ENCODE measurements around the gene SLC35G3.
A peak's percentile ranks its signal among the peaks of the same experiment; 100 is the strongest.
"Not testable (repeated sequence)": the region's sequence is repeated elsewhere in the genome, so short reads cannot be mapped to it uniquely, and the experiment has no call there.

SLC35G3 gene

GRCh38 chr17:35194001-35194400 lies at the start of gene SLC35G3:
Gene SLC35G3 (minus strand): TSS chr17:35194393. CDS start chr17:35194307, 86 bp downstream.
- not testable (repeated sequence) for DNase-seq

GRCh38 chr17:35243561-35244340 lies 49.6 kb upstream of the SLC35G3 start:
- peak in 6 of 56 donors; percentile 1 to 43 (median 31) for DNase-seq

- peak in 55 of 56 donors; percentile 31 to 92 (median 76) for DNase-seq
Measured at GRCh38 chr17:35242805-35243560, 48.8 kb upstream of the SLC35G3 start, which contains the start of gene SLFN5. Gene SLFN5 (plus strand): TSS chr17:35243072. CDS start chr17:35258691, 15,619 bp downstream.

DNA sequence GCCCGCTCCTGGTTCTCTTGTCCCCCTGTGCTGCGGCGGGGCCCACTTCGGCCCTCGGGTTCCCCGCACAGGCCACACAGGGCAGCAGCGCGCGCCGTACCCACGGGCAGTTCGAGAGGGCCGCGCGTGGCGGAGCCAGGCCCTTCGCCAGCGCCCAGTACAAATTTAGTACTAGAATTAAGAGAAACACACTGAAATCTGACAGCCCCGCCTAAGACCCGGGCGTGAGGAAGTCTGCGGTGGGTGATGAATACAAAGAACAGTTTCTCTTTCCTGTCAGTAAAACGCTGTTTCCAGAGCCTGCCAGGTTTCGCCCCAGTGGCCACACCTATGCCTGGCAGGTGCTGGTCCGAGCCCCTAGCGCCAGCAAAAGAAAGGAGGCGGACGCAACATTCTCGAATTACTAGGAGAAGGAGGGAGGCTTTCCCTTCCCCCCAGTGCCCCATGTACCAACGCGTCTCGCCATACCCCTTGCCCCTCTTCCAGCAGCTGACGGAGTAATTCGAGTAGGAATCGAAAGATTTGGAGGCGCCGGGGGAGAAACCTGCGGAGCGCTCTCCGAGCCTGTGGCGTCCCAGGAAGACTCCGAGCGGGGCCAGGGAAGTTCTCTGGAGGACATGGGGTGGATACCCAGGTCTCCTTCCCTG lies 48.1 kb upstream of the SLC35G3 start:
- peak in 14 of 56 donors; percentile 7 to 67 (median 34) for DNase-seq

- no peak for DNase-seq
Measured at GRCh38 chr17:35241520-35241919, 47.3 kb upstream of the SLC35G3 start.

DNA sequence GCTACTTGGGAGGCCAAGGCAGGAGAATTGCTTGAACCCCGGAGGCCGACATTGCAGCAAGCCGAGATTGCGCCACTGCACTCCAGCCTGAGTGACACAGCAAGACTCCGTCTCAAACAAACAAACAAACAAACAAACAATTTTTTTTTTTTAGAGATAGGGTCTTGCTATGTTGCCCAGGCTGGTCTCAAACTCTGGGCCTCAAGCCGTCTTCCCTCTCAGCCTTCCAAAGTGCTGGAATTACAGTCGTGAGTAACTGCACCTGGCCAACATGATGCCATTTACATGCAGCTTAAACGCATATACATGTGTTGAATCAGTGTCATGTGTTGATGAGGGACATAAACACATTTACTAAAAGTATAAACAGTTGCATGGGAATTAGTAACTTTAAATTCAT lies 46.7 kb upstream of the SLC35G3 start:
- DNase-seq: no peak

GRCh38 chr17:35239823-35240222 lies 45.6 kb upstream of the SLC35G3 start:
- DNase-seq: no peak

DNA sequence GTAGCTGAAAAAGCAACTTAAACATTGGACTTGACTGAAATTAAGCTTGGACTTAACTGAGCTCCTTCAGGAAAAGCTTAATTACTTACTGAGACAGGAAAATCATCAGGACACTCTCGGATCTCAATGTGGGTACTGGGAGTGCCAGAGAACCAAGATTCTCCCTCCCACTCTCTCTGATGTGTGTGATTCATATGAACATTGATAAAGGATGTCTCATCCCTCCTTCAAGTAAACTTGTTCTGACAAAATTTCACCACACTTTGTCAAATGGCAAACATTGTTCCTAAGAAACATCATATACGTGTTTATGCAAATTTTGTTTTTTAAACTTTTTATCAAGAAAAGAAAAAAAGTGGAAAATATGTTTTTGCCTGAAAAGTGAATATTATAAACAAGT lies 44.6 kb upstream of the SLC35G3 start:
- DNase-seq: no peak

DNA sequence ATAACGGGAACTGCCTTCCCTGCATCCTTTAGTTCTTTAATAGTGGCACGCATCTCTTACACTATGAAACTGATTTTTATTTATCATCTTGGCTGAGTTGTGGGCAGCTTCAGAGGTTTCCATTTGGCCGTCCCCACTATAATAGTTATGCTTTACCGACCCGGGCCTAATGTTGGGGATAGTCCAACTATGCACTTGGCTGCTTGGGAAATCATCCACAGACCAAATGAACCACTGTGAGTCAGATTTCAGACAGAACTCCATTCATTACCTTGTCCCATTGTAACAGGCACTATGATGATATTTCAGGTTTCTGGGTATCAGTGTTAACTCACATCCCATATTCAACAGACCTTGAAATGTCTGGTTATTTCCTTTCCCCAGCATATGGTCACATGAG lies 42.6 kb upstream of the SLC35G3 start:
- DNase-seq: no peak

GRCh38 chr17:35235917-35236316 lies 41.7 kb upstream of the SLC35G3 start:
- DNase-seq: no peak

- DNase-seq: no peak
Measured at GRCh38 chr17:35235289-35235688, 41.1 kb upstream of the SLC35G3 start.

- not testable (repeated sequence) for DNase-seq
Measured at GRCh38 chr17:35234315-35234714, 40.1 kb upstream of the SLC35G3 start.

DNA sequence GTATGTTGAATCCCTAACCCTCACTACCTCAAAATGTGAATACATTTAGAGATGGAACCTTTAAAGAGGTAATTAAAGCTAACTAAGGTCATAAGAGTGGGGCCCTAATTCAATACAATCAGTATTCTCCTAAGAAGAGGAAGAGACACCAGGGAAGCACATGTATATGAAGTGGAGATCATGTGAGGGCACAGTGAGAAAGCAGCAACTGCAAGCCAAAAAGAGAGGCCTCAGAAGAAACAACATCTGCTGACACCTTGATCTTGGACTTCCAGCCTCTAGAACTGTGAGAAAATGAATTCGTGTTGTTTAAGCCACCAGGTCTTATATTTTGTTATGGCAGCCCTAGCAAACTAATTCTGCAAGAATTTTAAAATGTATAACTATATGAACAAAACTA lies 35.4 kb upstream of the SLC35G3 start:
- DNase-seq: no peak

DNA sequence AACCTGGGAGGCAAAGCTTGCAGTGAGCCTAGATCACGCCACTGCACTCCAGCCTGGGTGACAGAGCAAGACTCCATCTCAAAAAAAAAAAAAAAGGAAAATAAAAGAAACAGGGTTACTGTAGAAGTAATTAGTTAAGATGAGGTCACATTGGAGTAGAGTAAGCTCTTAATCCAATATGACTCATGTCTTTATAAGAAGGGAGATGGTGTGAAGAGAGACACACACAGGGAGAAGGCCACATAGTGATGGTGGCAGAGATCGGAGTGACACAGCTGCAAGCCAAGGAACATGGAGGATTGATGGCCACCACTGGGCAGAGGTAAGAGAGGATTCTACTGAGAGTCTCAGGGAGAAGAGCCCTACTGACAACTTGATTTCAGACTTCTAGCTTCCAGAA lies 33.4 kb upstream of the SLC35G3 start:
- no peak for DNase-seq

DNA sequence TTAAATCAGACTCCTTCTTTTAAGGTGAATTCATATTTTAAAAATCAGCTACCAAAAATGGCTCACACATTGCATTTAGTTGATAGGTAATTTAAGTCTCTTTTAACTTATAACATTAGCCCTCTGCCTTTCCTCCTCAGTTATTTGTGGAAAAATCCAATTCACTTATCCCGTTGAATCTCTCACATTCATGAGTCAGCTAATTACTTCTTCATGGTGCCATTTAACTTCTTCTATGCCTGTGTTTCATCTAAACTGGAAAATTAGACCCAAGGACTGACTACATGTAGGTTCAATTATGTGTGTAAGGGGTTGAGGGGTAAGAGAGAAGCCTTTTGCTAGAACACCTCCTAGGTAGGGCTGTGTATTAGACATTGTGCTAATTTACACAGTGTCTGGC lies 30.2 kb upstream of the SLC35G3 start:
- no peak for DNase-seq

DNA sequence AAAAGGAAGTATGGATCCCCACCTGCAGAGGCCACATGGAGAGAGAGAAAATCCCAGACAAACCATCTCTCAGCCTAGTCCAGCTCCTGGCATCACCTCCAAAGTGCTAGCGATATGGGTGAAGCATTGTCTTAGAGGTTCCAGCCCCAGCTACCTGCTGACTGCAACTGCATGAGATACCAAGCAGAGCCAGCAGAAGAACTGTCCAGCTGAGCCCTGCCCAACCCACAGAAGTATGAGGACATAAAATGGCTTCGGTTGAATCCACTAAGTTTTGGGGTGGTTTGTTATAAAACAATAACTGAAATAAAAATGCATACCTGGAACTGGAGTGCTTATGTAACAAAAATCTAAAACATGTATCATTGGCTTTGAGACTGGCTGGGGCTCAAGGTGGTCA lies 28.3 kb upstream of the SLC35G3 start:
- DNase-seq: no peak

DNA sequence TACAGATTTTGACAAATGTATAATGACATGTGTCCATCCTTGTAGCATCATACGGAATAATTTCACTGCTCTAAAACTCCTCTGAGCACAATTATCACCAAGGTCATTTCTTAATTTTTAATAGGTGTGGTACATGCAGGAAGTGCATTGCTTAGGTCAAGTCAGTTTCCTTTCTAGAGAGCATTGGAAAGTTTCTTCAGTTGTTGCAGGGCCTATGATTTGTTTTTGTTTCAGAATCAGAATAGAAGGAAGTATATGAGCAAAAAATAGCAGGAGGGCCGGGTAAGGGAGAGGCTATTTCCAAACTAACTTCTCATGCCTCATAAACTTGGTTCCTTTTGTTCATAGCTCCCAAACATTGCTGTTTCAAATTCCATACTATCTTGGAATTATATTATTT lies 24.7 kb upstream of the SLC35G3 start:
- DNase-seq: no peak

GRCh38 chr17:35217107-35217506 lies 22.9 kb upstream of the SLC35G3 start:
- no peak for DNase-seq

- no peak for DNase-seq
Measured at GRCh38 chr17:35214631-35215273, 20.6 kb upstream of the SLC35G3 start.

DNA sequence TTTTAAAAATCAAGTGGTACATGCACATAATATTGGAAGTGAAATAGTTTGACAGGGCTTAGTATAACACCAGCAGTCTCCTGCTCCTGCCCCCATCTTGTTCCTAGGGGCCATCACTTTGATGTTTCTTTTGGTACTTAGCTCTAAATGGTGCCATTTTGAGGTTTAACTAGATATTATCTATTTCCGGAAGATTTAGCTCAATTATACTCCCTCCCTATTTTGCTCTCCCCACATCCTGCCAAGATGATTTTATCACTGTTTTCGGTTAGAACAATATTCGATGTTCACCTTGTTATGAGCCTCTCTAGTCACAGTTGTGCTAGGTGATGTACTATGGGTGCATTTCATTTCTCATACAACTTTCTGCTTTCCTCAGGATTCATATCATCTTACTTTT lies 20.0 kb upstream of the SLC35G3 start:
- DNase-seq: no peak

DNA sequence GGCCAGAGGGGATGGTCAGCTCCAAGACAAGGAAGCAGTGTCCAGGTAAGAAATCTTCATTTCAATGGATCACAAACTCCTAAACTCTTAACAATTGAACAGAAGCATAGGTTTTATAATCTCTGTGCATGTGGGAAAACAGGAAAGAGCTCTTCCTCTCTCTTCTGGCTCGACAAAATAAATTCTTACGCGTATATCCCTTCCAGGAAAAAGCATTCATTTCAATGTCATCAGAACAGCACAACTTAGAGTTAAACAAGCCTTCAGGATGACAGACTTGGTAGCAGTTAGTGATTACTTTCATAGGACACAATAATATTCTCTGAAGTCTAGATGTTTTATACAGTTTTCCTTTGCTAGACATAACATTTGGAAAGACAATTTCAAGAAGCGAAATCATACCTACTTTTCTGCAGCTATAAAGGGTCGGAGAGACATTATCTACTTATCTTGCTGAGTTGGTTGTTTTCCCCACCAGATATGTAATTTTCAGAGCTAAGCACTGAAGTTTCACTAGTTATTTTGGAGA lies 19.3 kb upstream of the SLC35G3 start:
- DNase-seq: no peak

Measured in nucleus accumbens (tissue), 56 donors.